Spleen (tissue), 7 donors: ENCODE results near the gene CASQ1.

Experiments used
- CTCF ChIP-seq, 11 experiments: fragments of 200-600 bp in 7 of 11; fragments of 450-650 bp in 4 of 11; sonication (generic) in 4 of 11; IDR thresholded peaks in 8 of 11; conservative IDR thresholded peaks in 3 of 11; 1 replicate in 7 of 11; 2 replicates in 4 of 11; pipeline versions ENCODE4 v1.4.0 to v1.8.0; 2016 to 2021; ENCODE audit warnings: antibody characterized with exemption in 11 of 11, inconsistent platforms in 4 of 11, mild to moderate bottlenecking in 1 of 11
- POLR2A ChIP-seq, 3 donors: fragments of 450-650 bp; IDR thresholded peaks; one replicate each; pipeline ENCODE4 v1.5.1; 2017; ENCODE audit warnings: antibody characterized with exemption in 3 of 3, mild to moderate bottlenecking in 1 of 3
- POLR2AphosphoS5 ChIP-seq, 3 donors: sonication (generic); formaldehyde crosslinking; IDR thresholded peaks; one replicate each; pipeline ENCODE4 v1.5.1; 2017; ENCODE audit warnings: antibody characterized with exemption in 3 of 3
- donor health status: DM: no; HTN: no; CAD: no; lungs with moderate emphysema.
- donor health status: DM: no; HTN: no; CAD: no.
- donor health status: DM: no; HTN: no; CAD: no.

- TF ChIP-seq CTCF (IDR thresholded peaks at IDR 0.05 in 8 of 11, conservative IDR thresholded peaks at IDR 0.05 in 3 of 11), result no peak
- no peak for TF ChIP-seq POLR2A (IDR thresholded peaks at IDR 0.05)
- no peak for TF ChIP-seq POLR2AphosphoS5 (IDR thresholded peaks at IDR 0.05)
These were observed 23.3 kb upstream of the CASQ1 start for GRCh38 chr1:160167056-160167455.
